ENCODE data around the gene TMEM163.

- TF ChIP-seq, protein P1, sequence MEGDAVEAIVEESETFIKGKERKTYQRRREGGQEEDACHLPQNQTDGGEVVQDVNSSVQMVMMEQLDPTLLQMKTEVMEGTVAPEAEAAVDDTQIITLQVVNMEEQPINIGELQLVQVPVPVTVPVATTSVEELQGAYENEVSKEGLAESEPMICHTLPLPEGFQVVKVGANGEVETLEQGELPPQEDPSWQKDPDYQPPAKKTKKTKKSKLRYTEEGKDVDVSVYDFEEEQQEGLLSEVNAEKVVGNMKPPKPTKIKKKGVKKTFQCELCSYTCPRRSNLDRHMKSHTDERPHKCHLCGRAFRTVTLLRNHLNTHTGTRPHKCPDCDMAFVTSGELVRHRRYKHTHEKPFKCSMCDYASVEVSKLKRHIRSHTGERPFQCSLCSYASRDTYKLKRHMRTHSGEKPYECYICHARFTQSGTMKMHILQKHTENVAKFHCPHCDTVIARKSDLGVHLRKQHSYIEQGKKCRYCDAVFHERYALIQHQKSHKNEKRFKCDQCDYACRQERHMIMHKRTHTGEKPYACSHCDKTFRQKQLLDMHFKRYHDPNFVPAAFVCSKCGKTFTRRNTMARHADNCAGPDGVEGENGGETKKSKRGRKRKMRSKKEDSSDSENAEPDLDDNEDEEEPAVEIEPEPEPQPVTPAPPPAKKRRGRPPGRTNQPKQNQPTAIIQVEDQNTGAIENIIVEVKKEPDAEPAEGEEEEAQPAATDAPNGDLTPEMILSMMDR (IDR thresholded peaks at IDR 0.05): no peak
- no peak for TF ChIP-seq POLR2A (IDR thresholded peaks at IDR 0.05)
These were observed 226.9 kb downstream of the TMEM163 start for GRCh38 chr2:134491771-134492441.
